CD14-positive monocyte (primary cell): ENCODE data around the gene IL1RAPL1. TPM values are rescaled to one million over a fixed set of nuclear protein-coding genes. Genes with fewer than 3 reads are reported as not detected.

Source experiments
- DNase-seq, 3 donors: peaks; one replicate each; pipeline ENCODE4 v3.0.0-alpha.2; 2011 to 2022
- H2AFZ ChIP-seq: 2 replicates; pipeline ENCODE4 v1.6.0; 2012; ENCODE audit warnings: mild to moderate bottlenecking, low read depth, low read length, inconsistent platforms; ENCODE audit not compliant: insufficient read depth, poor library complexity, severe bottlenecking
- H3K27ac ChIP-seq, 2 donors: 1 replicate in 1 of 2; 2 replicates in 1 of 2; pipeline ENCODE4 v1.5.1; 2012 to 2013; ENCODE audit warnings: low read length in 2 of 2, control low read depth in 1 of 2, inconsistent platforms in 1 of 2, low read depth in 1 of 2, mild to moderate bottlenecking in 1 of 2
- H3K27me3 ChIP-seq, 2 donors: one replicate each; pipeline versions ENCODE4 v1.6.0 to v1.6.1; 2011 to 2013; ENCODE audit warnings: low read length in 2 of 2; ENCODE audit not compliant: control insufficient read depth in 2 of 2, insufficient read depth in 2 of 2
- H3K36me3 ChIP-seq, 2 donors: replicated peaks in 1 of 2; 1 replicate in 1 of 2; 2 replicates in 1 of 2; pipeline versions ENCODE4 v1.5.1 to v1.6.1; 2012 to 2013; ENCODE audit warnings: low read length in 2 of 2, control low read depth in 1 of 2, inconsistent platforms in 1 of 2, mild to moderate bottlenecking in 1 of 2; ENCODE audit not compliant: insufficient read depth in 2 of 2, control insufficient read depth in 1 of 2
- H3K4me1 ChIP-seq, 2 donors: 1 replicate in 1 of 2; 2 replicates in 1 of 2; pipeline versions ENCODE4 v1.5.1 to v1.6.1; 2012 to 2013; ENCODE audit warnings: low read length in 2 of 2, control low read depth in 1 of 2, inconsistent platforms in 1 of 2, mild to moderate bottlenecking in 1 of 2, moderate library complexity in 1 of 2; ENCODE audit not compliant: insufficient read depth in 2 of 2, control insufficient read depth in 1 of 2
- H3K4me2 ChIP-seq: replicated peaks from 2 replicates; pipeline ENCODE3; 2012; ENCODE audit warnings: low read length, moderate library complexity, mild to moderate bottlenecking; ENCODE audit not compliant: poor library complexity, severe bottlenecking; ENCODE audit errors: extremely low read depth
- H3K4me3 ChIP-seq, 3 experiments: fragments of 200-600 bp in 1 of 3; sonication (generic) in 1 of 3; replicated peaks in 1 of 3; 1 replicate in 2 of 3; 2 replicates in 1 of 3; pipeline ENCODE4 v1.5.1; 2011 to 2013; ENCODE audit warnings: low read length in 3 of 3, mild to moderate bottlenecking in 3 of 3, control low read depth in 2 of 3, low read depth in 2 of 3, inconsistent platforms in 1 of 3, moderate library complexity in 1 of 3
- H3K79me2 ChIP-seq: 2 replicates; pipeline ENCODE4 v1.6.0; 2012; ENCODE audit warnings: mild to moderate bottlenecking, control low read depth, inconsistent platforms, low read length, moderate library complexity; ENCODE audit not compliant: insufficient read depth
- H3K9ac ChIP-seq: 2 replicates; pipeline ENCODE4 v1.6.0; 2017; ENCODE audit warnings: low read length, mild to moderate bottlenecking; ENCODE audit not compliant: insufficient read depth, poor library complexity, severe bottlenecking
- H3K9me3 ChIP-seq, 2 donors: replicated peaks in 1 of 2; 1 replicate in 1 of 2; 2 replicates in 1 of 2; pipeline versions ENCODE4 v1.5.1 to v1.6.1; 2012 to 2013; ENCODE audit warnings: low read length in 2 of 2, control low read depth in 1 of 2; ENCODE audit not compliant: control insufficient read depth in 1 of 2, insufficient read depth in 1 of 2
- H4K20me1 ChIP-seq: 2 replicates; pipeline ENCODE4 v1.6.0; 2012; ENCODE audit warnings: mild to moderate bottlenecking, low read length, control low read depth, moderate library complexity; ENCODE audit not compliant: insufficient read depth
- H3K27ac Mint-ChIP-seq, 7 donors: one replicate each; pipeline ENCODE4 v1.8.0; 2020; ENCODE audit warnings: mild to moderate bottlenecking in 7 of 7, mixed read lengths in 7 of 7, moderate library complexity in 6 of 7, inconsistent platforms in 2 of 7
- H3K27me3 Mint-ChIP-seq, 3 donors: one replicate each; pipeline ENCODE4 v1.8.0; 2021 to 2022; ENCODE audit warnings: low read depth in 3 of 3, mild to moderate bottlenecking in 3 of 3, mixed read lengths in 3 of 3, moderate library complexity in 3 of 3, inconsistent platforms in 1 of 3
- H3K36me3 Mint-ChIP-seq, 2 donors: one replicate each; pipeline ENCODE4 v1.8.0; 2020; ENCODE audit warnings: mixed read lengths in 2 of 2, inconsistent platforms in 1 of 2, mild to moderate bottlenecking in 1 of 2
- H3K4me1 Mint-ChIP-seq: one replicate; pipeline ENCODE4 v1.8.0; 2020; ENCODE audit warnings: mild to moderate bottlenecking, mixed read lengths
- H3K4me3 Mint-ChIP-seq, 2 donors: one replicate each; pipeline ENCODE4 v1.8.0; 2020; ENCODE audit warnings: mild to moderate bottlenecking in 2 of 2, mixed read lengths in 2 of 2, moderate library complexity in 1 of 2
- H3K9me3 Mint-ChIP-seq, 7 donors: one replicate each; pipeline ENCODE4 v1.8.0; 2020 to 2022; ENCODE audit warnings: mixed read lengths in 7 of 7, mild to moderate bottlenecking in 6 of 7, moderate library complexity in 6 of 7, inconsistent platforms in 2 of 7
- WGBS: methylation state at CpG from one replicate; pipeline ENCODE4 v1.1.5; 2013; ENCODE audit warnings: missing lambda C conversion rate; ENCODE audit not compliant: insufficient coverage; 5-methylcytosine and 5-hydroxymethylcytosine counted together
- intact Hi-C, 2 donors: fragments of 100-400 bp; cut with micrococcal nuclease; formaldehyde crosslinking; loops; one replicate each; pipeline versions ENCODE4 v1.15.0 to v1.15.1; 2023
- polyA plus RNA-seq, 3 donors: library from polyadenylated mRNA; depleted of rRNA in 1 of 3; unstranded in 2 of 3; stranded (reverse) in 1 of 3; fragments of 300-500 nt in 2 of 3; fragments of >200 nt in 1 of 3; fragmentation: Illumina TruSeq in 2 of 3; gene quantifications; 1 replicate in 2 of 3; 2 replicates in 1 of 3; pipeline ENCODE4 v1.2.3, GENCODE V29; 2012 to 2021
- TF ChIP-seq, protein P1 (sequence below): fragments of 200-600 bp; IDR thresholded peaks from one replicate; pipeline ENCODE4 v1.8.0; 2022; ENCODE audit warnings: antibody characterized with exemption, mild to moderate bottlenecking

The IL1RAPL1 gene
- polyA plus RNA-seq, 3 donors = not detected

DNA sequence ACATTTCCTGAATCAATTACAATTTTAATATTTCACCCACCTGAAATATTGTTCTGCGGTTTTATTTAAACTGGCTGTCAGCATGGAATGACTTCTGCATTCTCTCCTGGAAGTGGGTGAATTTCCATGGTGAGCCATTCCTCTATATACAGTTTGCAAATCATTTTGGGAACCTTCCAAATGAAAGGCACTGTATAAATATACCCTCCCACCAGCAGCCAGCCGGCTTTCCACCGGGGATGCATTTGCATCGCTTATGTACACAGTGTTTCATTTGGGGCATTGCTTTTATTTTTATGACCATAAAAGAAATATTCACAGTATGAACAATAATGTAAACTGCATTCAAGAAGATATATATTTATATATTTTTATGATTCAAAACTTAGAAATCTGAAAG, 4.7 kb upstream of the IL1RAPL1 start:
- peaks cover 0 to 8% (median 0%) of the 10 kb centered on the region in 3 donors for H3K27me3 Mint-ChIP-seq
- no peak overlapping the region for H3K27ac Mint-ChIP-seq

DNA sequence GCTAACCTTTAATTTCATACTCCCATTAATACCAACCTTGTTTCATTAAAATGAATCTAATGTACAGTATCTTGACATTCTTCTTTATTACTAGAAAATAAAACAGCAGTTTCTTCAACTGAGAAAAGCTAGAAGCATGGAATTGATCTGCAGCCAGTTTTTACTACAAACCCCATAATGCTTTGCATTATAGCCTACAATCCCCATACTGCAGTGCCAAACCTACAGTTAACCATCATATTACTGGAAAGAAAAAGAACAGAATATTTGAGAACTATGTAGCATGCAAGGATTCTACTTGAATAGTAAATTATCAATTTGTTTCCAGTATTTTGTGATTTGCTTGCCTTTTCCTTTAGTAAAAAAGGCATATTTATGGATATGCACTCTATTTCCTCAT, 3.2 kb upstream of the IL1RAPL1 start:
- H4K20me1 ChIP-seq = no peaks in the 10 kb centered on the region
- H3K36me3 Mint-ChIP-seq = no peaks in the 10 kb centered on the region
- H3K4me3 Mint-ChIP-seq = no peak overlapping the region
- no peaks in the 10 kb centered on the region for H3K4me1 Mint-ChIP-seq
- H3K9me3 Mint-ChIP-seq = peaks cover 0 to 3% (median 0%) of the 10 kb centered on the region in 7 donors
- H3K9me3 ChIP-seq = no peaks in the 10 kb centered on the region
- H3K4me1 ChIP-seq = no peaks in the 10 kb centered on the region
- H3K4me3 ChIP-seq = no peak overlapping the region
- H3K27ac ChIP-seq = no peak overlapping the region
- H3K27me3 Mint-ChIP-seq = peaks cover 0 to 8% (median 0%) of the 10 kb centered on the region in 3 donors
- peaks cover 30% of the 10 kb centered on the region in 2 donors for H3K27me3 ChIP-seq
- no peak for DNase-seq
- H2AFZ ChIP-seq = no peak overlapping the region
- no peaks in the 10 kb centered on the region for H3K36me3 ChIP-seq
- no peak overlapping the region for H3K27ac Mint-ChIP-seq
- intact Hi-C loops = no loop called here
- H3K79me2 ChIP-seq = no peaks in the 10 kb centered on the region
- H3K9ac ChIP-seq = no peak overlapping the region
- TF ChIP-seq, protein P1, sequence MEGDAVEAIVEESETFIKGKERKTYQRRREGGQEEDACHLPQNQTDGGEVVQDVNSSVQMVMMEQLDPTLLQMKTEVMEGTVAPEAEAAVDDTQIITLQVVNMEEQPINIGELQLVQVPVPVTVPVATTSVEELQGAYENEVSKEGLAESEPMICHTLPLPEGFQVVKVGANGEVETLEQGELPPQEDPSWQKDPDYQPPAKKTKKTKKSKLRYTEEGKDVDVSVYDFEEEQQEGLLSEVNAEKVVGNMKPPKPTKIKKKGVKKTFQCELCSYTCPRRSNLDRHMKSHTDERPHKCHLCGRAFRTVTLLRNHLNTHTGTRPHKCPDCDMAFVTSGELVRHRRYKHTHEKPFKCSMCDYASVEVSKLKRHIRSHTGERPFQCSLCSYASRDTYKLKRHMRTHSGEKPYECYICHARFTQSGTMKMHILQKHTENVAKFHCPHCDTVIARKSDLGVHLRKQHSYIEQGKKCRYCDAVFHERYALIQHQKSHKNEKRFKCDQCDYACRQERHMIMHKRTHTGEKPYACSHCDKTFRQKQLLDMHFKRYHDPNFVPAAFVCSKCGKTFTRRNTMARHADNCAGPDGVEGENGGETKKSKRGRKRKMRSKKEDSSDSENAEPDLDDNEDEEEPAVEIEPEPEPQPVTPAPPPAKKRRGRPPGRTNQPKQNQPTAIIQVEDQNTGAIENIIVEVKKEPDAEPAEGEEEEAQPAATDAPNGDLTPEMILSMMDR = no peak
- no peak overlapping the region for H3K4me2 ChIP-seq

More for the DNA sequence above, 4.7 kb upstream of the IL1RAPL1 start:
- H3K4me3 Mint-ChIP-seq = no peak overlapping the region
- Histone ChIP-seq H3K27ac (no peak overlapping the region), H3K36me3 (no peaks in the 10 kb centered on the region), H3K4me2 (no peak overlapping the region), H3K27me3 (peaks cover 19 to 25% of the 10 kb centered on the region in 2 donors), H3K4me3 (no peak overlapping the region), H3K4me1 (no peaks in the 10 kb centered on the region), H4K20me1 (no peaks in the 10 kb centered on the region), H3K79me2 (no peaks in the 10 kb centered on the region), H2AFZ (no peak overlapping the region), H3K9ac (no peak overlapping the region), H3K9me3 (no peaks in the 10 kb centered on the region)
- no peaks in the 10 kb centered on the region for H3K36me3 Mint-ChIP-seq
- intact Hi-C loops = no loop called here
- TF ChIP-seq, protein P1 = no peak
- peaks cover 0 to 3% (median 0%) of the 10 kb centered on the region in 7 donors for H3K9me3 Mint-ChIP-seq
- no peaks in the 10 kb centered on the region for H3K4me1 Mint-ChIP-seq
- DNase-seq = no peak
- no CpG with 5 or more reads among the region's 4 CpGs for WGBS
